ENCODE results near the gene KLF11. TPM values are rescaled to one million over a fixed set of nuclear protein-coding genes. Genes with fewer than 3 reads are reported as not detected.

KLF11 gene
- polyA plus RNA-seq, 1 of the 3 experiments (the other 2 are of a cell fraction), result 9.5 TPM

DNA sequence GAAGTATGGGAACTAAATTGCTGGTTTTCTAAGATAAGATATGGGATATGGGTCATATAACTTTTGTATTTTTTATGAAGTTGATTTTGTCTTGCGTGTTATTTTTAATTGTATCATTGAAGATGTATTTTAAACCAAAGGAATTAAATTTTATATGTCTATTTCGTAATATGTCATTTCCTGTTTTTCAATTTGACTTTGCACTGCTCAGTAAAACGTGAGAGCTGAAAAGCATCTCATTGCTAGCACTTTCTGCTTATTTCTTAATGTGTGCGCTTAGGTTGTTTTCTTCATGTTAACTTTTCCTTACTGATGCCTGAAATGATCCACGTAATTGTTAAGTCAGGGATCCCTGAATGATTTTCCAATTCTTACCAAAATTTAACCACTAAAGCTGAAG is 41.2 kb upstream of the KLF11 start:
- Histone ChIP-seq H3K27ac (ENCODE audit: low read depth in 2 of 2, low read length in 1 of 2) (peak overlapping the region in 1 of 2 experiments; percentile 84; a peak in 2 of 4 replicates), H3K4me1 (ENCODE audit: control insufficient read depth in 1 of 2, insufficient read depth in 2 of 2, low read depth in 1 of 2, low read length in 1 of 2) (peaks cover 0 to 46% of the 10 kb centered on the region in 2 experiments; a peak in 2 of 4 replicates), H3K27me3 (ENCODE audit: insufficient read depth) (no peaks in the 10 kb centered on the region), H3K9me2 (no peaks in the 10 kb centered on the region), H3K9me3 (no peaks in the 10 kb centered on the region), H3K4me2 (no peak overlapping the region), H3K9ac (no peak overlapping the region), H3K36me3 (replicated peaks in 1 of 2; ENCODE audit: control insufficient read depth in 1 of 2, insufficient read depth in 2 of 2, low read length in 1 of 2) (peaks cover 0 to 7% of the 10 kb centered on the region in 2 experiments), H3K4me3 (ENCODE audit: low read depth in 2 of 2, low read length in 1 of 2) (no peak overlapping the region), H2AFZ (ENCODE audit: low read depth) (no peak overlapping the region), H4K20me1 (ENCODE audit: insufficient read depth) (no peaks in the 10 kb centered on the region), H3F3A (replicated peaks; ENCODE audit: insufficient read depth) (no peaks in the 10 kb centered on the region), H3K79me2 (ENCODE audit: insufficient read depth) (no peaks in the 10 kb centered on the region)
- TF ChIP-seq TAF1 (IDR thresholded peaks at IDR 0.05; ENCODE audit: borderline replicate concordance, low read depth, low read length) (no peak), NFIC (IDR thresholded peaks at IDR 0.05; ENCODE audit: borderline replicate concordance) (no peak), EP300 (IDR thresholded peaks at IDR 0.05; ENCODE audit: borderline replicate concordance in 1 of 2, low read depth in 1 of 2, low read length in 1 of 2) (no peak), EZH2phosphoT487 (IDR thresholded peaks at IDR 0.05; ENCODE audit: borderline replicate concordance, low read depth) (no peak), MXI1 (IDR thresholded peaks at IDR 0.05; ENCODE audit: low read depth, low read length) (no peak), SIN3A (IDR thresholded peaks at IDR 0.05; ENCODE audit: borderline replicate concordance, low read depth, low read length) (no peak)
- DNase-seq, result no peak
- POLR2A ChIA-PET, result no interaction called here
- WGBS (ENCODE audit: low lambda C conversion rate), result 78% methylated on average over 5 of the region's 5 CpGs
- CTCF ChIA-PET, result interaction anchor here (1.2 to 2.8 kb wide), 6 partner anchors 10 to 189 kb away, joined by 3 to 21 read pairs (median 4); no protein-coding TSS in a partner anchor

DNA sequence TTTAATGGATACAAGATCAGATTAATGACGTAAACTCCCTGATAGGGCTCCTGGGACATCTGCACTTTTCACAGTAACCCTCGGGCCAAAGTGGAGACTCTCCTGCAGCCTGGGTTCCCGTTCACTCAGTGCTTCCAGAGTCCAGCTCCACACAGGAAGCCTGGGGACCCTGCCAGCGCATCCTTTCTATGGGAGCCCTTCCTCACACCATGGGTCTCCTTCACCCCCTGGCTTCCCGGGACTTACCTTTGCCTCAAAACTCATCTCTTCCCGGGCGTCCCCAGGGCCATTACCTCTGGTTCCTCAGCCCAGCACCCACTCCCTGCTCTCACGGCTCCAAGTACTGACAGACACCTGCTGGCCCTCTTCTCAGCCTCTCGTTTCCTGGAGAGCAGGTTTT is 40.7 kb upstream of the KLF11 start:
- ChIA-PET CTCF (interaction anchor here (1.2 to 2.8 kb wide), 6 partner anchors 11 to 189 kb away, joined by 3 to 21 read pairs (median 4); no protein-coding TSS in a partner anchor), POLR2A (no interaction called here)
- Histone ChIP-seq H3K27ac (ENCODE audit: low read depth in 2 of 2, low read length in 1 of 2) (peak overlapping the region in 1 of 2 experiments; percentile 84; a peak in 2 of 4 replicates), H3K9me3 (no peaks in the 10 kb centered on the region), H3F3A (replicated peaks; ENCODE audit: insufficient read depth) (peaks cover 3% of the 10 kb centered on the region), H3K4me2 (no peak overlapping the region), H3K4me1 (ENCODE audit: control insufficient read depth in 1 of 2, insufficient read depth in 2 of 2, low read depth in 1 of 2, low read length in 1 of 2) (peaks cover 0 to 48% of the 10 kb centered on the region in 2 experiments; a peak in 2 of 4 replicates), H4K20me1 (ENCODE audit: insufficient read depth) (no peaks in the 10 kb centered on the region), H3K79me2 (ENCODE audit: insufficient read depth) (no peaks in the 10 kb centered on the region), H3K9ac (no peak overlapping the region), H2AFZ (ENCODE audit: low read depth) (no peak overlapping the region), H3K4me3 (ENCODE audit: low read depth in 2 of 2, low read length in 1 of 2) (no peak overlapping the region), H3K9me2 (no peaks in the 10 kb centered on the region), H3K36me3 (replicated peaks in 1 of 2; ENCODE audit: control insufficient read depth in 1 of 2, insufficient read depth in 2 of 2, low read length in 1 of 2) (peaks cover 0 to 7% of the 10 kb centered on the region in 2 experiments), H3K27me3 (ENCODE audit: insufficient read depth) (no peaks in the 10 kb centered on the region)
- 88% methylated on average over 9 of the region's 9 CpGs for WGBS (ENCODE audit: low lambda C conversion rate)
- DNase-seq, result peak; percentile 80
- TF ChIP-seq, protein P1, sequence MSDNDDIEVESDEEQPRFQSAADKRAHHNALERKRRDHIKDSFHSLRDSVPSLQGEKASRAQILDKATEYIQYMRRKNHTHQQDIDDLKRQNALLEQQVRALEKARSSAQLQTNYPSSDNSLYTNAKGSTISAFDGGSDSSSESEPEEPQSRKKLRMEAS (IDR thresholded peaks at IDR 0.05; ENCODE audit: low read depth), result no peak
- TF ChIP-seq, protein P2, sequence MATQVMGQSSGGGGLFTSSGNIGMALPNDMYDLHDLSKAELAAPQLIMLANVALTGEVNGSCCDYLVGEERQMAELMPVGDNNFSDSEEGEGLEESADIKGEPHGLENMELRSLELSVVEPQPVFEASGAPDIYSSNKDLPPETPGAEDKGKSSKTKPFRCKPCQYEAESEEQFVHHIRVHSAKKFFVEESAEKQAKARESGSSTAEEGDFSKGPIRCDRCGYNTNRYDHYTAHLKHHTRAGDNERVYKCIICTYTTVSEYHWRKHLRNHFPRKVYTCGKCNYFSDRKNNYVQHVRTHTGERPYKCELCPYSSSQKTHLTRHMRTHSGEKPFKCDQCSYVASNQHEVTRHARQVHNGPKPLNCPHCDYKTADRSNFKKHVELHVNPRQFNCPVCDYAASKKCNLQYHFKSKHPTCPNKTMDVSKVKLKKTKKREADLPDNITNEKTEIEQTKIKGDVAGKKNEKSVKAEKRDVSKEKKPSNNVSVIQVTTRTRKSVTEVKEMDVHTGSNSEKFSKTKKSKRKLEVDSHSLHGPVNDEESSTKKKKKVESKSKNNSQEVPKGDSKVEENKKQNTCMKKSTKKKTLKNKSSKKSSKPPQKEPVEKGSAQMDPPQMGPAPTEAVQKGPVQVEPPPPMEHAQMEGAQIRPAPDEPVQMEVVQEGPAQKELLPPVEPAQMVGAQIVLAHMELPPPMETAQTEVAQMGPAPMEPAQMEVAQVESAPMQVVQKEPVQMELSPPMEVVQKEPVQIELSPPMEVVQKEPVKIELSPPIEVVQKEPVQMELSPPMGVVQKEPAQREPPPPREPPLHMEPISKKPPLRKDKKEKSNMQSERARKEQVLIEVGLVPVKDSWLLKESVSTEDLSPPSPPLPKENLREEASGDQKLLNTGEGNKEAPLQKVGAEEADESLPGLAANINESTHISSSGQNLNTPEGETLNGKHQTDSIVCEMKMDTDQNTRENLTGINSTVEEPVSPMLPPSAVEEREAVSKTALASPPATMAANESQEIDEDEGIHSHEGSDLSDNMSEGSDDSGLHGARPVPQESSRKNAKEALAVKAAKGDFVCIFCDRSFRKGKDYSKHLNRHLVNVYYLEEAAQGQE (IDR thresholded peaks at IDR 0.05; ENCODE audit: low read depth, low read length), result no peak
- TF ChIP-seq RCOR1 (IDR thresholded peaks at IDR 0.05; ENCODE audit: low read length), result no peak
- no peak for TF ChIP-seq YY1 (IDR thresholded peaks at IDR 0.05; ENCODE audit: low read depth)
- TF ChIP-seq NFIC (IDR thresholded peaks at IDR 0.05; ENCODE audit: borderline replicate concordance), result no peak
- no peak for TF ChIP-seq EZH2phosphoT487 (IDR thresholded peaks at IDR 0.05; ENCODE audit: borderline replicate concordance, low read depth)
- TF ChIP-seq GABPA (IDR thresholded peaks at IDR 0.05; ENCODE audit: low read depth), result no peak
- TF ChIP-seq RXRA (IDR thresholded peaks at IDR 0.05; ENCODE audit: borderline replicate concordance, low read depth), result no peak
- TF ChIP-seq, protein P3, sequence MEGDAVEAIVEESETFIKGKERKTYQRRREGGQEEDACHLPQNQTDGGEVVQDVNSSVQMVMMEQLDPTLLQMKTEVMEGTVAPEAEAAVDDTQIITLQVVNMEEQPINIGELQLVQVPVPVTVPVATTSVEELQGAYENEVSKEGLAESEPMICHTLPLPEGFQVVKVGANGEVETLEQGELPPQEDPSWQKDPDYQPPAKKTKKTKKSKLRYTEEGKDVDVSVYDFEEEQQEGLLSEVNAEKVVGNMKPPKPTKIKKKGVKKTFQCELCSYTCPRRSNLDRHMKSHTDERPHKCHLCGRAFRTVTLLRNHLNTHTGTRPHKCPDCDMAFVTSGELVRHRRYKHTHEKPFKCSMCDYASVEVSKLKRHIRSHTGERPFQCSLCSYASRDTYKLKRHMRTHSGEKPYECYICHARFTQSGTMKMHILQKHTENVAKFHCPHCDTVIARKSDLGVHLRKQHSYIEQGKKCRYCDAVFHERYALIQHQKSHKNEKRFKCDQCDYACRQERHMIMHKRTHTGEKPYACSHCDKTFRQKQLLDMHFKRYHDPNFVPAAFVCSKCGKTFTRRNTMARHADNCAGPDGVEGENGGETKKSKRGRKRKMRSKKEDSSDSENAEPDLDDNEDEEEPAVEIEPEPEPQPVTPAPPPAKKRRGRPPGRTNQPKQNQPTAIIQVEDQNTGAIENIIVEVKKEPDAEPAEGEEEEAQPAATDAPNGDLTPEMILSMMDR (IDR thresholded peaks at IDR 0.05), result no peak
- TF ChIP-seq TCF12 (IDR thresholded peaks at IDR 0.05), result no peak
- no peak for TF ChIP-seq SMC3 (IDR thresholded peaks at IDR 0.05; ENCODE audit: low read depth, low read length)
- no peak for TF ChIP-seq FOXJ3 (CRISPR knock-in tag; IDR thresholded peaks at IDR 0.05)
- TF ChIP-seq ELF1 (IDR thresholded peaks at IDR 0.05), result no peak
- TF ChIP-seq SIN3A (IDR thresholded peaks at IDR 0.05; ENCODE audit: borderline replicate concordance, low read depth, low read length), result no peak
- no peak for TF ChIP-seq MXI1 (IDR thresholded peaks at IDR 0.05; ENCODE audit: low read depth, low read length)
- TF ChIP-seq FOSL2 (IDR thresholded peaks at IDR 0.05; ENCODE audit: borderline replicate concordance, low read depth), result no peak
